ENCODE measurements around the gene SLC35D1. TPM values are rescaled to one million over a fixed set of nuclear protein-coding genes. Genes with fewer than 3 reads are reported as not detected.

Gene SLC35D1
- total RNA-seq, 1 experiment from 2014 or later = 7.0 TPM

GRCh38 chr1:67060811-67061218 lies 6.9 kb upstream of the SLC35D1 start:
- in situ Hi-C loops (cut with HindIII; ENCODE audit: low pct_unique_long_range_greater_than_20kb, low sequenced_read_pairs) = no loop called here
- no peaks in the 10 kb centered on the region for H3K27me3 ChIP-seq (ENCODE audit: control insufficient read depth, insufficient read depth, low read length)
- peak; percentile 87 for ATAC-seq
- TF ChIP-seq SIN3A (IDR thresholded peaks at IDR 0.05; ENCODE audit: borderline replicate concordance, insufficient read depth, low read depth, low read length) (no peak), REST (IDR thresholded peaks at IDR 0.05; ENCODE audit: insufficient read depth in 1 of 2, low read depth in 2 of 2, low read length in 1 of 2) (no peak), POLR2AphosphoS5 (IDR thresholded peaks at IDR 0.05; ENCODE audit: low read depth, low read length) (no peak)
- no peaks in the 10 kb centered on the region for H3K9me3 ChIP-seq (ENCODE audit: control insufficient read depth, insufficient read depth, low read depth, low read length)
- no peaks in the 10 kb centered on the region; the same call in 1 of the 2 replicates for H3K4me1 ChIP-seq (ENCODE audit: control insufficient read depth, insufficient read depth, low read length)
- H3K4me3 ChIP-seq (ENCODE audit: low read depth in 2 of 2, low read length in 2 of 2) = no peak overlapping the region
- BruUV-seq (replicated peaks) = no TSS peak
- DNase-seq (ENCODE audit: low read depth, low spot score) = peak; percentile 84
- POLR2A ChIA-PET = no interaction called here
- H3K36me3 ChIP-seq (ENCODE audit: control insufficient read depth, insufficient read depth, low read length) = no peaks in the 10 kb centered on the region
- CTCF ChIA-PET = no interaction called here
- no peak overlapping the region for H3K27ac ChIP-seq (ENCODE audit: low read length)
- intact Hi-C loops (cut with micrococcal nuclease; ENCODE audit: unreplicated experiment) = no loop called here

- BruUV-seq (replicated peaks) = no TSS peak
- intact Hi-C loops (cut with micrococcal nuclease; ENCODE audit: unreplicated experiment) = no loop called here
- CTCF ChIA-PET = no interaction called here
Measured at GRCh38 chr1:67059346-67059745, 5.4 kb upstream of the SLC35D1 start.

More at GRCh38 chr1:67059346-67059745, 5.4 kb upstream of the SLC35D1 start:
- in situ Hi-C loops (cut with HindIII; ENCODE audit: low pct_unique_long_range_greater_than_20kb, low sequenced_read_pairs) = no loop called here
- Histone ChIP-seq H3K4me1 (ENCODE audit: control insufficient read depth, insufficient read depth, low read length) (peaks cover 5% of the 10 kb centered on the region), H3K27ac (ENCODE audit: low read length) (no peak overlapping the region), H3K27me3 (ENCODE audit: control insufficient read depth, insufficient read depth, low read length) (no peaks in the 10 kb centered on the region), H3K9me3 (ENCODE audit: control insufficient read depth, insufficient read depth, low read depth, low read length) (no peaks in the 10 kb centered on the region), H3K36me3 (ENCODE audit: control insufficient read depth, insufficient read depth, low read length) (no peaks in the 10 kb centered on the region), H3K4me3 (ENCODE audit: low read depth in 2 of 2, low read length in 2 of 2) (no peak overlapping the region)
- POLR2A ChIA-PET = no interaction called here
- TF ChIP-seq TCF7L2 (IDR thresholded peaks at IDR 0.05; ENCODE audit: low read depth, low read length) = no peak
- no peak for TF ChIP-seq SIN3A (IDR thresholded peaks at IDR 0.05; ENCODE audit: borderline replicate concordance, insufficient read depth, low read depth, low read length)
- no peak for TF ChIP-seq REST (IDR thresholded peaks at IDR 0.05; ENCODE audit: insufficient read depth in 1 of 2, low read depth in 2 of 2, low read length in 1 of 2)
- no peak for TF ChIP-seq CTCF (IDR thresholded peaks at IDR 0.05)
- TF ChIP-seq POLR2AphosphoS5 (IDR thresholded peaks at IDR 0.05; ENCODE audit: low read depth, low read length) = no peak
- DNase-seq (ENCODE audit: low read depth, low spot score) = no peak
- ATAC-seq = no peak

All from Panc1 (cell line).